GM23338 (cell line): ENCODE measurements around the gene FNDC7. TPM values are rescaled to one million over a fixed set of nuclear protein-coding genes. Genes with fewer than 3 reads are reported as not detected.
A peak's percentile ranks its signal among the peaks of the same experiment; 100 is the strongest.

ENCODE experiments used
- ATAC-seq: fragments of 200-7000 bp; cut with Tn5 transposase; 3 replicates; pipeline ENCODE4 v1.9.1; 2020
- DNase-seq: peaks from one replicate; pipeline ENCODE4 v3.0.0-alpha.2; 2015; ENCODE audit warnings: low spot score
- H2AFZ ChIP-seq: fragments of 200-600 bp; sonication (generic); 2 replicates; pipeline ENCODE4 v1.8.0; 2016; ENCODE audit warnings: antibody characterized with exemption, mild to moderate bottlenecking, moderate library complexity
- H3F3A ChIP-seq: fragments of 200-600 bp; sonication (generic); replicated peaks from 2 replicates; pipeline ENCODE4 v1.8.0; 2017; ENCODE audit warnings: antibody characterized with exemption, mixed run types, low read depth
- H3K27ac ChIP-seq: fragments of 200-600 bp; sonication (generic); 2 replicates; pipeline ENCODE4 v1.6.1; 2016; ENCODE audit warnings: low read depth
- H3K27me3 ChIP-seq: fragments of 200-600 bp; sonication (generic); 2 replicates; pipeline ENCODE4 v1.8.0; 2016; ENCODE audit warnings: mild to moderate bottlenecking, mixed run types, moderate library complexity; ENCODE audit not compliant: insufficient read depth
- H3K36me3 ChIP-seq: fragments of 200-600 bp; sonication (generic); 2 replicates; pipeline ENCODE4 v1.8.0; 2016; ENCODE audit warnings: mild to moderate bottlenecking; ENCODE audit not compliant: insufficient read depth
- H3K4me1 ChIP-seq: fragments of 200-600 bp; sonication (generic); 2 replicates; pipeline ENCODE4 v1.8.0; 2016; ENCODE audit warnings: mild to moderate bottlenecking, moderate library complexity; ENCODE audit not compliant: insufficient read depth
- H3K4me2 ChIP-seq: fragments of 200-600 bp; sonication (generic); 2 replicates; pipeline ENCODE4 v1.7.1; 2017; ENCODE audit warnings: mixed run types
- H3K4me3 ChIP-seq: fragments of 200-600 bp; sonication (generic); 2 replicates; pipeline ENCODE4 v1.6.1; 2016; ENCODE audit warnings: mixed run types
- H3K79me2 ChIP-seq: fragments of 200-600 bp; sonication (generic); replicated peaks from 2 replicates; pipeline ENCODE4 v1.8.0; 2017; ENCODE audit warnings: mild to moderate bottlenecking; ENCODE audit not compliant: insufficient read depth
- H3K9me2 ChIP-seq: fragments of 200-600 bp; sonication (generic); 2 replicates; pipeline ENCODE4 v1.8.0; 2017; ENCODE audit not compliant: insufficient read depth
- H4K20me1 ChIP-seq: fragments of 200-600 bp; sonication (generic); replicated peaks from 2 replicates; pipeline ENCODE4 v1.8.0; 2017; ENCODE audit warnings: mild to moderate bottlenecking; ENCODE audit not compliant: insufficient read depth
- H3K27ac Mint-ChIP-seq: 2 replicates; pipeline ENCODE4 v1.8.0; 2020; ENCODE audit warnings: inconsistent platforms, mild to moderate bottlenecking, moderate library complexity, mixed read lengths
- H3K27me3 Mint-ChIP-seq: 3 replicates; pipeline ENCODE4 v1.8.0; 2022; ENCODE audit warnings: low read depth, mild to moderate bottlenecking, moderate library complexity, mixed read lengths, inconsistent platforms; ENCODE audit not compliant: insufficient read depth, poor library complexity
- H3K36me3 Mint-ChIP-seq: 3 replicates; pipeline ENCODE4 v1.8.0; 2021; ENCODE audit warnings: low read depth, mild to moderate bottlenecking, inconsistent platforms, moderate library complexity, mixed read lengths
- H3K4me1 Mint-ChIP-seq: 3 replicates; pipeline ENCODE4 v1.8.0; 2020; ENCODE audit warnings: mild to moderate bottlenecking, inconsistent platforms, mixed read lengths
- H3K4me3 Mint-ChIP-seq: 3 replicates; pipeline ENCODE4 v1.8.0; 2021; ENCODE audit warnings: moderate library complexity, mild to moderate bottlenecking, inconsistent platforms, mixed read lengths
- H3K9me3 Mint-ChIP-seq: 3 replicates; pipeline ENCODE4 v1.8.0; 2020; ENCODE audit warnings: moderate library complexity, mild to moderate bottlenecking, inconsistent platforms, mixed read lengths
- CREB1 ChIP-seq: fragments of 250-450 bp; sonication (Bioruptor Pico); IDR thresholded peaks from 2 replicates; pipeline ENCODE4 v1.5.0; 2020; ENCODE audit warnings: low read depth, mild to moderate bottlenecking, moderate library complexity
- CTCF ChIP-seq, 2 experiments: fragments of 200-600 bp in 1 of 2; sonication (generic) in 1 of 2; conservative IDR thresholded peaks; 2 replicates each; pipeline versions ENCODE4 v1.5.1 to v1.6.1; 2016 to 2017; ENCODE audit warnings: antibody characterized with exemption in 2 of 2, low read depth in 2 of 2, mild to moderate bottlenecking in 2 of 2, moderate library complexity in 1 of 2
- ETS1 ChIP-seq: IDR thresholded peaks from 2 replicates; pipeline ENCODE4 v1.6.1; 2016; ENCODE audit warnings: antibody characterized with exemption
- EZH2 ChIP-seq: fragments of 200-600 bp; sonication (generic); IDR thresholded peaks from one replicate; pipeline ENCODE4 v1.8.0; 2017; ENCODE audit warnings: antibody characterized with exemption, mild to moderate bottlenecking, low read depth; ENCODE audit not compliant: unreplicated experiment
- EZH2phosphoT487 ChIP-seq: fragments of 200-600 bp; sonication (generic); IDR thresholded peaks from one replicate; pipeline ENCODE4 v1.8.1; 2018; ENCODE audit warnings: antibody characterized with exemption; ENCODE audit not compliant: unreplicated experiment
- JUNB ChIP-seq: IDR thresholded peaks from one replicate; pipeline ENCODE4 v1.6.1; 2016; ENCODE audit warnings: antibody characterized with exemption; ENCODE audit not compliant: unreplicated experiment
- NANOG ChIP-seq: IDR thresholded peaks from 2 replicates; pipeline ENCODE4 v1.6.1; 2016; ENCODE audit warnings: antibody characterized with exemption, borderline replicate concordance
- POLR2AphosphoS5 ChIP-seq: IDR thresholded peaks from 2 replicates; pipeline ENCODE4 v1.6.1; 2016; ENCODE audit warnings: antibody characterized with exemption, low read depth
- REST ChIP-seq: IDR thresholded peaks from one replicate; pipeline ENCODE4 v1.6.1; 2018; ENCODE audit warnings: antibody characterized with exemption; ENCODE audit not compliant: unreplicated experiment
- STAT1 ChIP-seq: IDR thresholded peaks from one replicate; pipeline ENCODE4 v1.6.1; 2016; ENCODE audit warnings: antibody characterized with exemption; ENCODE audit not compliant: unreplicated experiment
- ZNF114 ChIP-seq: fragments of 250-450 bp; sonication (Bioruptor Pico); IDR thresholded peaks from 2 replicates; pipeline ENCODE4 v1.5.0; 2020; ENCODE audit warnings: mild to moderate bottlenecking, moderate library complexity
- ZNF331 ChIP-seq: fragments of 250-450 bp; sonication (Bioruptor Pico); IDR thresholded peaks from 2 replicates; pipeline ENCODE4 v1.5.0; 2020; ENCODE audit warnings: low read depth, mild to moderate bottlenecking, moderate library complexity
- ZNF462 ChIP-seq: fragments of 250-450 bp; sonication (Bioruptor Pico); IDR thresholded peaks from 2 replicates; pipeline ENCODE4 v1.5.0; 2020; ENCODE audit warnings: mild to moderate bottlenecking, moderate library complexity
- polyA plus RNA-seq: library from polyadenylated mRNA; unstranded; fragments of >200 nt; fragmentation: Nextera tagmentation; extraction: Ambion mirVana; gene quantifications from 2 replicates; pipeline ENCODE4 v1.2.1, GENCODE V29; 2016
- total RNA-seq: library from RNA; depleted of rRNA; stranded (reverse); fragments of >200 nt; shearing (Covaris generic); gene quantifications from 2 replicates; pipeline ENCODE4 v1.2.3, GENCODE V29; 2014

Gene FNDC7
- total and polyA plus RNA-seq, 2 experiments from 2014 or later: 0.06 to 0.28 TPM

GRCh38 chr1:108719656-108720435 is 7.1 kb downstream of the FNDC7 start:
- no peaks in the 10 kb centered on the region for H3K79me2 ChIP-seq
- H3F3A ChIP-seq: no peaks in the 10 kb centered on the region
- H3K36me3 ChIP-seq: no peaks in the 10 kb centered on the region
- Mint-ChIP-seq H3K4me3 (no peak overlapping the region), H3K36me3 (no peaks in the 10 kb centered on the region), H3K27ac (no peak overlapping the region; the same call in 1 of the 2 replicates), H3K4me1 (peaks cover 34% of the 10 kb centered on the region), H3K9me3 (no peaks in the 10 kb centered on the region), H3K27me3 (peaks cover 3% of the 10 kb centered on the region)
- peaks cover 13% of the 10 kb centered on the region for H3K4me1 ChIP-seq
- no peak overlapping the region for H3K27ac ChIP-seq
- no peak overlapping the region for H3K4me3 ChIP-seq
- no peaks in the 10 kb centered on the region for H3K27me3 ChIP-seq
- TF ChIP-seq EZH2 (no peak), EZH2phosphoT487 (no peak), REST (no peak), NANOG (no peak), JUNB (no peak), ZNF114 (CRISPR knock-in tag) (no peak), CREB1 (CRISPR knock-in tag) (no peak), POLR2AphosphoS5 (no peak), ZNF331 (CRISPR knock-in tag) (no peak), CTCF (conservative IDR thresholded peaks at IDR 0.05; ENCODE audit: low read depth in 2 of 2) (no peak), ZNF462 (CRISPR knock-in tag) (no peak), STAT1 (no peak), ETS1 (no peak)
- H3K9me2 ChIP-seq: peaks cover 13% of the 10 kb centered on the region
- no peaks in the 10 kb centered on the region for H4K20me1 ChIP-seq
- no peak for ATAC-seq
- 0 out of 2 replicates have a peak overlapping the region, but pooled peaks have one; percentile 14 for H3K4me2 ChIP-seq
- H2AFZ ChIP-seq: peak overlapping the region; percentile 93; the same call in 1 of the 2 replicates
- no peak for DNase-seq
